Endothelial cell of umbilical vein (primary cell): ENCODE results near the gene FHDC1. TPM values are rescaled to one million over a fixed set of nuclear protein-coding genes. Genes with fewer than 3 reads are reported as not detected.

Source experiments
- BruUV-seq: library from RNA; stranded (reverse); fragments of 400-500 nt; replicated peaks from 2 replicates; lab custom pipeline; 2021; lab: Mats Ljungman, UMichigan
- CTCF ChIA-PET: fragments of 300-600, 350-600 bp; sonication (Branson Sonifier 250); formaldehyde crosslinking; loops from one replicate; lab custom pipeline; 2021; ENCODE audit warnings: antibody characterized with exemption, inconsistent platforms; lab: Charles Lee
- POLR2A ChIA-PET: fragments of 300-600, 350-600 bp; sonication (Branson Sonifier 250); formaldehyde crosslinking; loops from one replicate; lab custom pipeline; 2021; ENCODE audit warnings: antibody characterized with exemption, inconsistent platforms; lab: Charles Lee
- DNase-seq: peaks from one replicate; pipeline ENCODE4 v3.0.0-alpha.2; 2011; ENCODE audit warnings: low read depth, low spot score
- FAIRE-seq: peaks from 2 replicates; lab custom pipeline; 2011; peaks lifted over from hg19 to GRCh38; lab: Jason Lieb, UNC
- H2AFZ ChIP-seq: 2 replicates; pipeline ENCODE4 v1.6.0; 2012; ENCODE audit warnings: low read depth, low read length, control low read depth, inconsistent platforms
- H3K27ac ChIP-seq: 2 replicates; pipeline ENCODE4 v1.5.1; 2011; ENCODE audit warnings: low read depth, mild to moderate bottlenecking, control low read depth, low read length, moderate library complexity; ENCODE audit not compliant: insufficient read depth
- H3K27me3 ChIP-seq, 2 experiments: 2 replicates each; pipeline versions ENCODE4 v1.6.0 to v1.6.1; 2011; ENCODE audit warnings: low read length in 2 of 2, mixed read lengths in 1 of 2; ENCODE audit not compliant: control insufficient read depth in 2 of 2, insufficient read depth in 2 of 2
- H3K36me3 ChIP-seq, 2 experiments: 2 replicates in 1 of 2; 3 replicates in 1 of 2; pipeline ENCODE4 v1.5.1; 2011; ENCODE audit warnings: low read length in 2 of 2, mild to moderate bottlenecking in 1 of 2, moderate library complexity in 1 of 2; ENCODE audit not compliant: control insufficient read depth in 2 of 2, insufficient read depth in 2 of 2; ENCODE audit errors: extremely low read depth in 1 of 2
- H3K4me1 ChIP-seq: 3 replicates; pipeline ENCODE4 v1.5.1; 2011; ENCODE audit warnings: mild to moderate bottlenecking, low read length; ENCODE audit not compliant: control insufficient read depth, insufficient read depth; ENCODE audit errors: extremely low read depth
- H3K4me2 ChIP-seq: 2 replicates; pipeline ENCODE4 v1.6.1; 2011; ENCODE audit warnings: low read length, control low read depth, mixed read lengths; ENCODE audit not compliant: insufficient read depth
- H3K4me3 ChIP-seq, 3 experiments: fragments of 200-600 bp in 1 of 3; sonication (generic), shearing (Covaris generic) in 1 of 3; replicated peaks in 1 of 3; 2 replicates each; pipeline ENCODE4 v1.5.1; 2011 to 2016; ENCODE audit warnings: control low read depth in 3 of 3, low read length in 3 of 3, mild to moderate bottlenecking in 2 of 3, inconsistent platforms in 1 of 3, low read depth in 1 of 3, moderate library complexity in 1 of 3; ENCODE audit not compliant: insufficient read depth in 1 of 3
- H3K79me2 ChIP-seq: 2 replicates; pipeline ENCODE4 v1.6.0; 2012; ENCODE audit warnings: low read length, inconsistent platforms; ENCODE audit not compliant: control insufficient read depth, insufficient read depth
- H3K9ac ChIP-seq: replicated peaks from 2 replicates; pipeline ENCODE3; 2011; ENCODE audit warnings: low read length, control low read depth; ENCODE audit not compliant: insufficient read depth; ENCODE audit errors: extremely low read depth
- H3K9me1 ChIP-seq: replicated peaks from 3 replicates; pipeline ENCODE4 v1.6.0; 2011; ENCODE audit warnings: mild to moderate bottlenecking, low read length; ENCODE audit not compliant: control insufficient read depth, insufficient read depth; ENCODE audit errors: extremely low read depth
- H3K9me3 ChIP-seq: replicated peaks from 2 replicates; pipeline ENCODE4 v1.5.1; 2012; ENCODE audit warnings: low read length, inconsistent platforms; ENCODE audit not compliant: control insufficient read depth, insufficient read depth
- H4K20me1 ChIP-seq: replicated peaks from 2 replicates; pipeline ENCODE3; 2011; ENCODE audit warnings: mild to moderate bottlenecking, low read length; ENCODE audit not compliant: control insufficient read depth, insufficient read depth; ENCODE audit errors: extremely low read depth
- EZH2 ChIP-seq: IDR thresholded peaks from 2 replicates; pipeline ENCODE4 v1.6.1; 2012; ENCODE audit warnings: borderline replicate concordance, low read depth, mild to moderate bottlenecking, moderate library complexity, low read length, inconsistent platforms; ENCODE audit not compliant: severe bottlenecking
- FOS ChIP-seq: IDR thresholded peaks from 2 replicates; pipeline ENCODE4 v1.6.1; 2011; ENCODE audit warnings: mild to moderate bottlenecking, low read length, moderate library complexity, borderline replicate concordance; ENCODE audit not compliant: insufficient read depth
- GATA2 ChIP-seq: IDR thresholded peaks from 2 replicates; pipeline ENCODE4 v1.7.0; 2011; ENCODE audit warnings: low read depth, mild to moderate bottlenecking, moderate library complexity, mixed read lengths, low read length; ENCODE audit not compliant: insufficient read length, insufficient read depth
- JUN ChIP-seq: IDR thresholded peaks from 2 replicates; pipeline ENCODE4 v1.6.1; 2011; ENCODE audit warnings: borderline replicate concordance, low read depth; ENCODE audit not compliant: insufficient read length, insufficient read depth
- MAX ChIP-seq: IDR thresholded peaks from 2 replicates; pipeline ENCODE4 v1.6.1; 2011; ENCODE audit not compliant: insufficient read depth, insufficient read length
- MYC ChIP-seq: IDR thresholded peaks from one replicate; pipeline ENCODE4 v1.6.1; 2011; ENCODE audit warnings: mild to moderate bottlenecking, low read depth, low read length
- POLR2A ChIP-seq: IDR thresholded peaks from 2 replicates; pipeline ENCODE4 v1.6.1; 2012; ENCODE audit warnings: low read depth, mild to moderate bottlenecking, control low read depth, low read length
- POLR2AphosphoS5 ChIP-seq: IDR thresholded peaks from 2 replicates; pipeline ENCODE4 v1.6.1; 2012; ENCODE audit warnings: low read depth, mild to moderate bottlenecking, control low read depth, low read length, moderate library complexity; ENCODE audit not compliant: insufficient read depth
- dilution Hi-C: fragments of 300-500 bp; cut with MboI; formaldehyde crosslinking; loops from one replicate; pipeline ENCODE4 v1.15.0; 2019; ENCODE audit warnings: low sequenced_read_pairs; ENCODE audit not compliant: extremely low pct_ligation_motif_present
- intact Hi-C: fragments of 100-400 bp; cut with micrococcal nuclease; formaldehyde crosslinking; loops from one replicate; pipeline ENCODE4 v1.10.0; 2022
- polyA plus RNA-seq, 4 experiments: library from polyadenylated mRNA; depleted of rRNA in 3 of 4; stranded (reverse) in 3 of 4; unstranded in 1 of 4; fragments of >200 nt; gene quantifications; 2 replicates each; pipeline versions ENCODE4 v1.2.1 to v1.2.3, GENCODE V29; 2011 to 2012; ENCODE audit warnings: missing spikeins in 1 of 4
- total RNA-seq: library from RNA; stranded (reverse); gene quantifications from 2 replicates; pipeline ENCODE4 v1.2.3, GENCODE V29; 2021
- TF ChIP-seq, protein P1 (sequence below), 2 donors: IDR thresholded peaks; 1 replicate in 1 of 2; 2 replicates in 1 of 2; pipeline ENCODE4 v1.5.1; 2011; ENCODE audit warnings: low read length in 2 of 2, mild to moderate bottlenecking in 2 of 2, moderate library complexity in 2 of 2, control low read depth in 1 of 2, inconsistent platforms in 1 of 2, low read depth in 1 of 2; ENCODE audit not compliant: insufficient read depth in 1 of 2; ENCODE audit errors: extremely low read depth in 1 of 2

FHDC1 gene
- total and polyA plus RNA-seq, 2 donors (not counting 3 experiments of a cell fraction or from before 2014, with no cell fraction given) = 0.03 to 0.18 TPM

- dilution Hi-C loops = no loop called here
- ChIA-PET POLR2A (no interaction called here), CTCF (interaction anchor here (1.1 kb wide), 2 partner anchors 13 to 181 kb away, joined by 3 read pairs; no protein-coding TSS in a partner anchor)
- Histone ChIP-seq H3K36me3 (no peaks in the 10 kb centered on the region), H3K9me3 (no peaks in the 10 kb centered on the region), H3K27me3 (peaks cover 19 to 34% of the 10 kb centered on the region in 2 experiments), H3K4me1 (no peaks in the 10 kb centered on the region), H3K9me1 (no peaks in the 10 kb centered on the region), H2AFZ (no peak overlapping the region), H3K9ac (no peak overlapping the region), H3K79me2 (no peaks in the 10 kb centered on the region), H3K27ac (no peak overlapping the region), H4K20me1 (no peaks in the 10 kb centered on the region), H3K4me2 (no peak overlapping the region), H3K4me3 (no peak overlapping the region)
- BruUV-seq = no TSS peak
- intact Hi-C loops = no loop called here
- no peak for FAIRE-seq
- no peak for DNase-seq
- TF ChIP-seq GATA2 = no peak
- TF ChIP-seq MAX = no peak
- TF ChIP-seq MYC = no peak
- no peak for TF ChIP-seq EZH2
- no peak for TF ChIP-seq FOS
- TF ChIP-seq, protein P1, sequence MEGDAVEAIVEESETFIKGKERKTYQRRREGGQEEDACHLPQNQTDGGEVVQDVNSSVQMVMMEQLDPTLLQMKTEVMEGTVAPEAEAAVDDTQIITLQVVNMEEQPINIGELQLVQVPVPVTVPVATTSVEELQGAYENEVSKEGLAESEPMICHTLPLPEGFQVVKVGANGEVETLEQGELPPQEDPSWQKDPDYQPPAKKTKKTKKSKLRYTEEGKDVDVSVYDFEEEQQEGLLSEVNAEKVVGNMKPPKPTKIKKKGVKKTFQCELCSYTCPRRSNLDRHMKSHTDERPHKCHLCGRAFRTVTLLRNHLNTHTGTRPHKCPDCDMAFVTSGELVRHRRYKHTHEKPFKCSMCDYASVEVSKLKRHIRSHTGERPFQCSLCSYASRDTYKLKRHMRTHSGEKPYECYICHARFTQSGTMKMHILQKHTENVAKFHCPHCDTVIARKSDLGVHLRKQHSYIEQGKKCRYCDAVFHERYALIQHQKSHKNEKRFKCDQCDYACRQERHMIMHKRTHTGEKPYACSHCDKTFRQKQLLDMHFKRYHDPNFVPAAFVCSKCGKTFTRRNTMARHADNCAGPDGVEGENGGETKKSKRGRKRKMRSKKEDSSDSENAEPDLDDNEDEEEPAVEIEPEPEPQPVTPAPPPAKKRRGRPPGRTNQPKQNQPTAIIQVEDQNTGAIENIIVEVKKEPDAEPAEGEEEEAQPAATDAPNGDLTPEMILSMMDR (IDR thresholded peaks at IDR 0.05; ENCODE audit: extremely low read depth in 1 of 2, insufficient read depth in 1 of 2, low read depth in 1 of 2, low read length in 2 of 2) = no peak
- no peak for TF ChIP-seq POLR2AphosphoS5
- no peak for TF ChIP-seq POLR2A
- TF ChIP-seq JUN = no peak
Measured at GRCh38 chr4:152945639-152946038, 9.5 kb downstream of the FHDC1 start.
